Stimulated activated CD8-positive, alpha-beta memory T cell treated with anti-CD3 and anti-CD28 coated beads, Interleukin-7, amount 100 ng/mL, for 4 hours (primary cell): ENCODE measurements around the gene PDILT.
"Not testable (repeated sequence)": the region's sequence is repeated elsewhere in the genome, so short reads cannot be mapped to it uniquely, and the experiment has no call there.

Experiments
- DNase-seq, 2 donors: peaks; one replicate each; pipeline ENCODE4 v3.0.0-alpha.2; 2020; ENCODE audit warnings: low read depth in 2 of 2

Gene PDILT, protein sequence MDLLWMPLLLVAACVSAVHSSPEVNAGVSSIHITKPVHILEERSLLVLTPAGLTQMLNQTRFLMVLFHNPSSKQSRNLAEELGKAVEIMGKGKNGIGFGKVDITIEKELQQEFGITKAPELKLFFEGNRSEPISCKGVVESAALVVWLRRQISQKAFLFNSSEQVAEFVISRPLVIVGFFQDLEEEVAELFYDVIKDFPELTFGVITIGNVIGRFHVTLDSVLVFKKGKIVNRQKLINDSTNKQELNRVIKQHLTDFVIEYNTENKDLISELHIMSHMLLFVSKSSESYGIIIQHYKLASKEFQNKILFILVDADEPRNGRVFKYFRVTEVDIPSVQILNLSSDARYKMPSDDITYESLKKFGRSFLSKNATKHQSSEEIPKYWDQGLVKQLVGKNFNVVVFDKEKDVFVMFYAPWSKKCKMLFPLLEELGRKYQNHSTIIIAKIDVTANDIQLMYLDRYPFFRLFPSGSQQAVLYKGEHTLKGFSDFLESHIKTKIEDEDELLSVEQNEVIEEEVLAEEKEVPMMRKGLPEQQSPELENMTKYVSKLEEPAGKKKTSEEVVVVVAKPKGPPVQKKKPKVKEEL

DNA sequence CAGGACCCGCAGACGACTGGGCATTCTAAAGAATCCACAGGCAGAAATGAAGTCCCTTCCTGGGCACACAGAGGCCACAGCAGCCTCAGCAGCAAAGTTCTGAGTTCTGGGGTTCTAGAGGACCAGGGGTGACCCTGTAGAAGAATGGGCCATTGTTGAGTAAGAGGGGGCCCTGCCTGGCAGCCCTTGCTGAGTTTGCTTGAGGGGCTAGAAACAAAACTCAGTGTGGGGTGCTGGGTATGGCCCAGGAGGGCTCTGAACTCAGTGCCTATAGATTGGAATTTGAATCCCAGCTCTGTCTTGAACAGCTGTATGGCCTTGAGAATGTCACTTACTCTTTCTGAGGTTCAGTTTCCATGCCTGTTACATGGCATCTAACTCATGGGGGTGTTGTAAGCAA is at the start of gene PDILT:
Gene PDILT (minus strand): TSS at position 101 of the 400 bp plus-strand sequence. CDS start 5,437 bp downstream, outside the sequence.
- DNase-seq: no peak

DNA sequence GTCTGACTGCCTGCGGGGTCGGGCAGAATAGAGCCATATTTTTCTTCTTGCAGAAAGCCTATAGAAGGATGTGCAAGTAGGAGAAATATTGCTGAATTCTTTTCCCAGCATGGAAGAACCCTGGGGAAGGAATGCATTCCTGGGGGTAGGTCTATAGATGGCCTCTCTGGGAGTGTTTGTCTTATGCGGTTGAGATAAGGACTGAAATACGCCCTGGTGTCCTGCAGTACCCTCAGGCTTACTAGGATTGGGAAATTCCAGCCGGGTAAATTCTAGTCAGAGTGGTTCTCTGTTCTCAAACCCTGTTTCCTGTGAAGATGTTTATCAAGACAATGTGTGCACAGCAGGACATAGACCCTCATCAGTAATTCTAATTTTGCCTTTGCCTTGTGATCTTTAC is 49.1 kb upstream of the PDILT start:
- not testable (repeated sequence) for DNase-seq

DNA sequence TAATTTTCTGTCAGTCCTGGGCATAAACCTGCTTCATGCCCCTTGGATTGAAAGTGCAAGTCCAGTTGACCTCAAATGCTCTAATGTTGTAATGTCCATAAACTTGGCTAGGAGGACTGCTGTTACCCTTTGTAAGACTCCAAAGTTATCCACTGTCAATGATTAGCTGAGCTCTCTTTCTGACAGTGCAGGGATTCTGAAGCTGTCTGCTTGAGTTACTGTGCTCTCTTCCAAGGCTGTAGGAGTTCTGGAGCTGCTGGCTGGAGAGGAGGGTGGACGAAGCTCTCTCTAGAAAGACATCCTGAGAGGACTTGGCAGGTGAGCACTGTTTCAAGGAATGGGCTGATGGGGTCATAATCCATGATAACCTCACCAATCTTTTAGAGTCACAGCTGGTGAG is 46.8 kb upstream of the PDILT start, which contains the start of gene ACSM2A:
Gene ACSM2A (plus strand): TSS at position 158 of the 400 bp plus-strand sequence. CDS start 8,594 bp downstream, outside the sequence.
- not testable (repeated sequence) for DNase-seq

DNA sequence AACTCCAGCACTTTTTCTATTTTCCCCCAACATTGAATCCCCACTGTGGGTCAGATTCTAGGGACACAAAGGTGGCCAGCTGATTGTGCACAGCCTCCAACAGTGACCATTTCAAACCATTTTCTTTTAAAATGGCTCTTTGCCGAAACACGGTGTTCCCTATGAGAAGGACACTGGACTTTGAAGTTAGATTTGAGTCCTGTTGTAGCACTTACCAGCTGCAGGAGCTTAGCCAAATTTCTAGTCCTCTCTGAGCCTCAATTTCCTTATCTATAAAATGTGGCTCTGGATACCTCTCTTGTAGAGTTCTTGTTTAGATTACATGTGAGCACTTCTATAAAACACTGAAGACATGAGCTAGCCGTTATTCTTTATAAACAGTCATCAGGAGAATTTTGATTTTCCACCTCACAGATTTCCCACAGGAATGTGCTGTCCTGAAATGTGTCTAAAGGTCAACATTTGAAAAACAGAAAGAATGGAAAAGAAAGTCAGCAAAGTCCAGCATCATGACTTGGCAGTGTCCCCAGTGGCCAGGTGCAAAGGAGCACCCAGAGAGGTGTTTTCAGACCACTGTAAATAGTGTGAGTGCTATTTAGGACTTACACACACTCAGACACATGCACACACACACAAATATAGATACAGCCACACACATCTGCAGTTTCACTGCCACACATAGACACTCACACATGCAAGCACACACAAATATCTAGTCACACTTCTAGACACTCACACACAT is 42.3 kb upstream of the PDILT start:
- DNase-seq: not testable (repeated sequence)

DNA sequence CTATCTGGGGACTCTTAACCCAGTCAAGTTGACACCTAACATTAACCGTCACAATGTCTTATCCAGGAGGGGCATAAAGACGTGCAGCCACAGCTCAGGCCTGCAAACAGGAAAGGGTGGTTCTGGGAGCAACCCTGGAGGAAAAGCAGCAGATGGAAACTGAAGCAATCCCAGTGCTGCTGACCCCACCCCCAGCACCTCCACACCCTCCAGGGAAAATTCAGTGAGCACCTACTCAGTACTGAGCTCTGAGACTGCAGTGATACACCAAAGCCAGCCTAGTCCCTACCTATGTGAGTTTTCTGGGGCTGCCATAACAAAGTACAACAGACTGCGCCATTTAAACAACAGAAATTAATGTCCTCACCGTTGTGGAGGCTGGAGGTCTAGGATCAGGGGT is 37.3 kb upstream of the PDILT start:
- DNase-seq: not testable (repeated sequence)

DNA sequence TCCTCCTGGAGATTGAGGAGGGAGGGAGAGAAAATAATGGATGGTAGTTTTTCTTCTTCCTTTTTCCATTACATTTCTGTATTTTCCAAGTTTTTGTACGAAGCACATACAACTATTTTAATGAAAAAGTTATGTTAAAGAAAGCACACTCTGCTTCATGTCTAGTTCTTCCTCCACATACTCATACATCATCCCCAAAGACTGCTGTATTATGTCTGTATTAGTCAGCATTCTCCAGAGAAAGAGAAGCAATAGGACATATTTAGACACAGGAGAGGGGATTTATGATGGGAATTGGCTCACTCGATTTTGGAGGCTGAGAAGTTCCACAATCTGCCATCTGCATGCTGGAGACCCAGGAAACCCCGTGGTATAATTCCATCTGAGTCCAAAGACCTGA is 36.7 kb upstream of the PDILT start:
- no peak for DNase-seq

DNA sequence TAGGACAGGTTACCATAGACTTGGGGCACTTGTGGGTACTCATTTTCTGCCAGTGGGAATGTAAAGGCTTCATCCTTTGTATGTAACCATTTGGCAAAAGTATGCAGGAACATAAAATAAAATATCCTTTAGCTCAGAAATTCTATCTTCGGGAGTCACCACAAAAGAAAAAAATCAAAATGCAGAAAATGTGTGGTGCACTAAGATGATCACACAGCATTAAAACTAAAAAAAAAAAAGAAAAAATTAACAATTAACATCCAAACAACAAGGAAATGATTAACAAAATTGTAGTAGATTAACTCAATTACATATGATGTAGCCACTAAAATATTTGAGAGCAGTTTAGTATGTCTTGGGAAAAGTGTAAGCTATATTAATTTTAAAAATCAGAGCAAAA is 36.2 kb upstream of the PDILT start:
- DNase-seq: not testable (repeated sequence)

DNA sequence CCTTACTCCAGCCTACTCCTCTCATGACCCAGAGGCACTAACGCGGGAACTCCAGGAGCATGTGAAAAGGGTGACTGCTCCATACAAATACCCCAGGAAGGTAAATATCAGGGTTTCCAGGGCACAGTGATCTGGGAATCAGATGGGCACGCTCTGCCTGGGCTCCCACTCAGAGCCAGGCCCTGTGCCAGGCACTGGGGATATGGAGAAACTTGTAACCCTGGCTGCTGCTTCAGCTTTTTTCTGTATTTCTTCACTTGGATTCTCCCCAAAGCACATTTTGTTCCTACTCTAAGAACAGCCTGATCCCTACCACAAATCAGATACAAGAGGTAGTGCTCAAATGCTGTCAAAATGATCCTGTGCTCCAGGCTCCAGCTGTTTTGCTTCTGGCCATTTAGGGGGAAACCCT is 35.3 kb upstream of the PDILT start:
- DNase-seq: not testable (repeated sequence)

DNA sequence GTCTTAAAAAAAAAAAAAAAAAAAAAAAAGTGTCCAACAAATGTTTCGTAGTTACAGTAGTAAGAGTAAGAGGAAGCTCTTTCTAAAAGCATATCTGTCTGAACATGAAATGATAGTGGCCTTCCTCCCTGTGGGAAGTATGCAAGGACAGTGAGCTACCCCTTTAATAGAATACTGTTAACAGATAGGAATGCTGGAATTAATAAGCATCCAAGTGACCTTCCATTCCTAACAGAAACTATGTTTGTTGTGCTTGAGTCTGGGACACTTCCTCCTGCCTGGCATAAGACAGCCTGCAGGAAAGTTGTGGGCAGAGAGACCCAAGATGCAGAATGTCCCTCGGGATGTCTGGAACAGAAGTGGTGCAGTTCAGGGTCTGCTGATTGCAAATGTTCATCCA is 34.4 kb upstream of the PDILT start:
- not testable (repeated sequence) for DNase-seq

DNA sequence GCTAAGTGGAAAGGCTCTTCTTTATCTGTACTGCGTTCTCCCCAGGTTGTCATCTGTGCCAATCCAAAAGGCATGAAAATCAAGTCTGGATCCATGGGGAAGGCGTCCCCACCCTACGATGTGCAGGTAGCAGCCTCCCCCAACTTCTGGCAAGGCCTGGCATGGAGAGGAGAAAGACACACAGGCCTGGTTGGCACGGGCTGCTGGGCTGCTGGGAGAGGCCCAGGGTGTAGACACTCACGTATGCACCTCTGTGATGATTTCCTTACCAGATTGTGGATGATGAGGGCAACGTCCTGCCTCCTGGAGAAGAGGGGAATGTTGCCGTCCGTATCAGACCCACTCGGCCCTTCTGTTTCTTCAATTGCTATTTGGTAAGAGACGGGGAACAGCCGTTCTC is 26.4 kb upstream of the PDILT start:
- no peak for DNase-seq

DNA sequence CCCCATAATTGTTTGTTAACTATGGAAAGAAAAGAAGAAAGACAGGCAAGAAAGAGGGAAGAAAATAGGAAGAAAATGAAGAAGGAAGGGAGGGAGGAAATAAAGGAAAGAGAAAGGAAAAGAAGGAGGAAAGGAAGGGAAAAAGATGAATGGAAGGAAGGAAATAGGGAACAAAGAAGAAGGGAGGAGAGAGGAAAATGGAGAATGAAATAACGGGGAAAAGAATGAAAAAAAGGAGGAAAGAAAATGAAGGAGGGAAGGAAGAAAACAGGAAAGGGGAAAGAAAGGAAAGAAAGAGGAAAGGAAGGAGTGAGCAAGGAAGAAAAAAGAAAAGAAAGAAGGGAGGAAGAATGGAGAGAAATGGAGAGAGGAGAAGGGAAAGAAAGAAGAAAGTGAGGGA is 25.9 kb upstream of the PDILT start:
- not testable (repeated sequence) for DNase-seq

DNA sequence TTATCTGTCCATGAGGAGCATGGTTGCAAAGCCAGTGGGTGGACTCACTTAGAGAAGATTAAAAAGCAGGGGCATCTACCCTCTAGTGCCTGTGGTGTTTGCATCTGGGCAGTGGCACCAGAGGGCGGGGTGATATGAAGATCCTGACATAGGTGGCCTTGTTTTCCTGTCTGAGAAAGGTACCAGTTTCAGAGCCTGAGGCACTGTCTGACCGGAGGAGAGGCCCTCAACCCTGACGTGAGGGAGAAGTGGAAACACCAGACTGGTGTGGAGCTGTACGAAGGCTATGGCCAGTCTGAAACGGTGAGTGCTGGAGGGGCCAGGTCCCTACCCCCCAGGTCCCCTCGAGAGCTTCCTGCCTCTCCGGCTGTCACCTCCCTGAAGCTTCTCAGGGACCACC is 25.0 kb upstream of the PDILT start:
- not testable (repeated sequence) for DNase-seq

DNA sequence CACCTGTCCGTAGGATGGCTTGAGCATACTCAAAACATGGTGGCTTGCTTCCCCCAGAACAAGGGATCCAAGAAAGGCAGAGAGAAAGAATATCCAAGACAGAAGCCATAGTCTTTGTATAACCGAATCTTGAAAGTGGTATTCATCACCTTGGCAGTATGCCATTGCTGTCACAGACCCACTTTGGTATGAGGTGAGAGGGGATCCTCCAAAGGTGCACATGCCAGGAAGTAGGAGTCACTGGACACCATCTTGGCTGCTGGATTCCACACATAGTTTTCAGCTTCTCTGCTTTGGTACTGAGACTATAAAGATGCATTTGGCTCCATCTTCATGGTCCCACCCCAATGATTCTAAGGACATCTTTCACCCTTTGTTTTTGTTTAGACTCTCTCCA is 22.9 kb upstream of the PDILT start:
- not testable (repeated sequence) for DNase-seq

DNA sequence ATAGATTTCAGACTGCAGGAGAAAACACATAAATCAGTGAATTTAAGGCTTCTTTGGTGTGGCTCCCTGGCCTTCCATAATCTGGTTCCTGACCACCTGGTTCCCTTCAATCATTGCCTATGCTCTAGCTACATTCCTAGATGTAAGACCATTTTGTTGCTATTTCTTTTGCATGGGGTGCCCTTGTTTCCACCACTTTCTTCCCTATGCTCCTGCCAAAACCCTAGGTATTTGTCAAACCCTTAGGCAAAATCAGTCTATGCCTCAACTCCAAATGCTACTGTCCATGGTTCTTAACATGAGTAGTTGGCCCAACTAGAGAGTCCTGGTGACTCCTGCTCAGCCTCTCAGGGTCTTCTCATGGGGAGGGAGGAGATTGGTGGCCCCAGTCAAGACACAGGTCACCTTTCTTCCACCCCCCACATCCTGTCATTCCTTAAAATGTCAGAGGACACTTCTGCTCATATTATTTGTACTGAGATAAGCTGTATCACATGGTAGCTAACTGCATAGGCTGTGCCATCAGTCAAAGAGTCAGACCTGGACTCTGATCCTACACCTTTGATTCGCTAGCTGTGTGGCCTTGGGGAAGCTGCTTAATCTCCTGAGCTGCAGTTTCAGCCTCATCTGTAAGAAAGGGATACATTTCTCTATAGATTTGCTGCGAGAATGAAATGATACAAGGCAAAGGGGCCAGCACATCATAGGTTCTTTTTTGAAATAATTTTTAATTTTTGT is 19.8 kb upstream of the PDILT start:
- DNase-seq: no peak

DNA sequence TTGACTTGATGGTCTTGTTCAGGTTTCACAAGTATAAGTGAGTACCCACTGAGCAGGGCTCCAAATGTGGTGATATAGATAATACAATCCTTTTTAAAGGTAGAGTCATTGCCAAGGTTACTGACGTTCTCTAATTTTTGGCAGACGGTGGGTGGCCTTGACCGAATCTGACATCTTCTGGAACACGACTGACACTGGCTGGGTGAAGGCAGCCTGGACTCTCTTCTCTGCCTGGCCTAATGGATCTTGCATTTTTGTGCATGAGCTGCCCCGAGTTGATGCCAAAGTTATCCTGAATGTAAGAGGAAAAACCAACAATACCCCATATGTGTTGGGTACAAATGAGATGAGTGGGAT is 19.2 kb upstream of the PDILT start:
- not testable (repeated sequence) for DNase-seq

DNA sequence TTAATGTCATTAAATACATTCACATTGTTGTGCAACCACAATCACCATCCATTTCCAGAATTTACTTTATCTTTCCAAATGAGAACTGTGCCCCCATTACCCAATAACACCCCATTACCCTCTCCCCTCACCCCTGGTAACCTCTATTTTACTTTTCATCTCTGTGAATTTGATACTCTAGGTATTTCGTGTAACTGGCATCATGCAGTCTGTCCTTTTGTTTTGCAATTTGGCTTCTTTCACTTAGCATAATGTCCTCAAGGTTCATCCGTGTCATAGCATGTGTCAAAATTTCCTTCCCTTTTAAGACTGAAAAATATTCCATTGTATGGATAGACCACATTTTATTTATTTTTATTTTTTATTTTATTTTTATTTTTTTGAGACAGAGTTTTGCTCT is 17.2 kb upstream of the PDILT start:
- not testable (repeated sequence) for DNase-seq

DNA sequence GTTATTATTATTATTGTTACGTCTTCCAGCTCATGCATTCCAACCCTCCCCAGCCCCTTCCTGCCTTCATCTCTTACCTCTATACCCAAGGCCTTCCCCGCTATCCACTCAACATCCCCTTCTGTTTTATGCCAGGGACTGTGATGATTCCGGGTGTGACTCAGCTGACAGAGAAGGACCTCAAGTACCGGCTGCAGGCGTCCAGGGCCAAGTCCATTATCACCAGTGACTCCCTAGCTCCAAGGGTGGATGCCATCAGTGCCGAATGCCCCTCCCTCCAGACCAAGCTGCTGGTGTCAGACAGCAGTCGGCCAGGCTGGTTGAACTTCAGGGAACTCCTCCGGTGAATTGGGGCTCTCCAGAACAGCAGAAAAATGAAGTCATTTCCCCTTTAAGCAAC is 14.6 kb upstream of the PDILT start:
- not testable (repeated sequence) for DNase-seq

DNA sequence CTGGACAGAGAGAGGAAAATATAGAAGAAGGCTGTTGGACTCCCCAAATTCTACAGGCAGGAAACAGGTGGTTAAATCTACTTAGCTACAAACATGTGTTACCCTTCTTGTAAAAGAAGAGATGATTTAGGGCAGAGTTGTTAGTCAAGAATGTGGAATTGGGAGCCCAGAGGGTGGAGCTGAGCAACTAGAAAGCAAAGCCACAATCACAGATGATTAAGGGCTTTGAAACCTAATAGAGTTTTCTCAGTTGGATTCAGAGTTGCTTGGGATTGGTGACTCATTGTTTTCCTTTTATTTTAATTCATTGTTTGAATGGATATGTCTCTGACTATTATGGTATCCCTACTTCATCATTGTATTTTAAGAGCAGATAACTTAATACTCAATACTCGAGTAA is 11.0 kb upstream of the PDILT start:
- no peak for DNase-seq

DNA sequence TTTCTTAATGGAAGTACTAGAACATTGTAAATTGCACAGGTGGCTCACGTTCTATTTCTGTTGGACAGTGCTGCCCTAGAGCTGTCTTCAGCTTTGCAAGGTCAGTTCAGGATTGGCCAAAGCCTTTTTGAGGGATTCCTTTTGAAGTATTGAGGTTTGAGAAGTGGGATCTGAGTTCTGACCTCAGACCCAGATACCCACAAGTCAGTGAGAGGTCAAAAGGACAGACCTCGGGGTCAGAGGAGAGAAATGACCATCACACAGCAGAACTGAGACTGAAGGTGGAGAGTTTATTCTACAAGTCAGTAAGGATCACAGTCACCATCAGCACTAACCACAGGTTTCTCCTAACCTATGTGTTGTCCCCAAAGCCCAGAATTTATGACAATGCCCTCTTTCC is 6.5 kb upstream of the PDILT start:
- DNase-seq: no peak

DNA sequence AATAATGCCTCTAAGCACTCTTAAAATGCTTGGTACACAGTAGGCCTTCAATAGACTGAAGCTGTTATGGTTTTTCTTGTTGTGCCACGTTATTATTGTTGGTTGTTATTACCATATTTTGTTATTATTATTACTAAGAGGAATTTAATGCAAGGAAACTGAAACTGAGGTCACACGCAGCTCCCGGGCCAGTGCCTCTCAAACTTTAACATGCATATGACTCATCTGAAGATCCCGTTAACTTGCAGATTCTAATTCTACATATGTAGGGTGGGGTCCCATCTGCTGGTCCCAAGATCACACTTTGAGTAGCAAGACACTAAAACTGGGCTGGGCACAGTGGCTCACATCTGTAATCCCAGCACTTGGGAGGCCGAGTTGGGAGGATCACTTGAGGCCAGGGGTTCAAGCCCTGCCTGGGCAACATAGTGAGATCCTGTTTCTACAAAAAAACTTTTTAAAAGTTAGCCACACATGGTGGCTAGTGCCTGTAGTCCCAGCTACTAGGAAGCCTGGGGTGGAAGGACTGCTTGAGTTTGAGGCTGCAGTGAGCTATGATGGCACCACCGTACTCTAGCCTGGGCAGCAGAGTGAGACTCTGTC is 5.7 kb upstream of the PDILT start:
- no peak for DNase-seq

DNA sequence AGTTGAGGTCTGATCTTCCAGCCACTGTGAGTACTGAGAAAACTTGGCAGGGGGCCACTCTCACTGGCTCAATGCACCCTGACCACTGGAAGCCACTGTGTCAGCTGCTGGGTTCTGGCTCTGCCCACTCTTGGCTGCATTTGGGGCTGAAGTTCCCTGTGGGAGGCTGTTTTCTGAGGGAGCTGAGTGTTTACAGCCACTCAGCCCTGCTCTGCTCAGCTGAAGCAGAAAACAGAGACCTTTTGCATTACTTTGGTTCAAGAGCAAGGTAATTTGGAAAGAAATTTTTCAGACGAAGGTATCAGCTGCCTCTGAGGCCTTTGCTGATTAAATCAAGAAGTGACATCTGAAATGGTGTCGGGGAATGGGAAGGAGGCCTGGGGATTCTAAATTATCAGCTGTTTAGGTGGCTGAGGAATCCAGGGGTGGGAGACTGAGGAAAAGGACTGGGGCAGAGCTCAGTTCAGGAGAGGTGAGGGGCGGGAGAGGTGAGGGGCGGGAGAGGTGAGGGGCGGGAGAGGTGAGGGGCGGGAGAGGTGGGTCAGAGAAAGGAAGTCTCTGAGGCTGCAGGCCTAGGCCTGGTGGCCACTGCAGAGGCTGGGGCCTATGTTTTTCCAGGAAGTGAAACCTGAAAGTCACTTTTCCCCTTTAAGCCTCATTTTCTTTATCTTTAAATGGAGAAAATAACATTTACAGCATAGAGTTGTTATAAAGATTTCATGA is 5.0 kb upstream of the PDILT start, which contains the start of gene ACSM5:
Gene ACSM5 (plus strand): TSS at position 137 of the 723 bp plus-strand sequence. CDS start 1,951 bp downstream, outside the sequence.
- DNase-seq: no peak
